ENCODE data around the gene SPAG8.

SPAG8 gene

GRCh38 chr9:35829764-35830096, 17.7 kb upstream of the SPAG8 start:
- TF ChIP-seq CSDC2 (CRISPR knock-in tag; IDR thresholded peaks at IDR 0.05) (no peak), ISL1 (CRISPR knock-in tag; IDR thresholded peaks at IDR 0.05) (no peak), ZC3H10 (CRISPR knock-in tag; IDR thresholded peaks at IDR 0.05) (no peak), ZNF565 (CRISPR knock-in tag; conservative IDR thresholded peaks at IDR 0.05; ENCODE audit: low read depth) (no peak), RARB (CRISPR knock-in tag; IDR thresholded peaks at IDR 0.05) (no peak), SNAI2 (CRISPR knock-in tag; IDR thresholded peaks at IDR 0.05) (no peak), GLIS3 (CRISPR knock-in tag; IDR thresholded peaks at IDR 0.05) (no peak), ZFP30 (CRISPR knock-in tag; IDR thresholded peaks at IDR 0.05) (no peak), CREB5 (CRISPR knock-in tag; IDR thresholded peaks at IDR 0.05; ENCODE audit: low read depth) (no peak), TSHZ2 (CRISPR knock-in tag; IDR thresholded peaks at IDR 0.05) (no peak), ESRRG (CRISPR knock-in tag; IDR thresholded peaks at IDR 0.05) (no peak), TOX (CRISPR knock-in tag; IDR thresholded peaks at IDR 0.05; ENCODE audit: borderline replicate concordance) (no peak), TCF4 (CRISPR knock-in tag; IDR thresholded peaks at IDR 0.05; ENCODE audit: borderline replicate concordance) (no peak)
- ATAC-seq, result peak; percentile 17

- TF ChIP-seq ARNTL (CRISPR knock-in tag; IDR thresholded peaks at IDR 0.05; ENCODE audit: borderline replicate concordance, low read depth), result no peak
- no peak for TF ChIP-seq POU6F1 (CRISPR knock-in tag; IDR thresholded peaks at IDR 0.05; ENCODE audit: borderline replicate concordance, low read depth)
- no peak for TF ChIP-seq PPARA (CRISPR knock-in tag; IDR thresholded peaks at IDR 0.05; ENCODE audit: borderline replicate concordance)
- TF ChIP-seq CREB5 (CRISPR knock-in tag; IDR thresholded peaks at IDR 0.05; ENCODE audit: low read depth), result no peak
- TF ChIP-seq ESRRG (CRISPR knock-in tag; IDR thresholded peaks at IDR 0.05), result no peak
- no peak for TF ChIP-seq CSDC2 (CRISPR knock-in tag; IDR thresholded peaks at IDR 0.05)
- TF ChIP-seq TCF4 (CRISPR knock-in tag; IDR thresholded peaks at IDR 0.05; ENCODE audit: borderline replicate concordance), result no peak
- TF ChIP-seq PATZ1 (CRISPR knock-in tag; IDR thresholded peaks at IDR 0.05; ENCODE audit: borderline replicate concordance), result no peak
- ATAC-seq, result peak; percentile 92
These were observed 17.2 kb upstream of the SPAG8 start, which contains the start of gene TMEM8B for GRCh38 chr9:35829084-35829763. TSS of gene TMEM8B (plus strand) at chr9:35829228. CDS start at chr9:35829448, 220 bp downstream.

GRCh38 chr9:35828716-35829083, 16.6 kb upstream of the SPAG8 start, which contains the start of gene FAM221B:
TSS of gene FAM221B (minus strand) at chr9:35828732. CDS start at chr9:35826161, 2,571 bp downstream.
- ATAC-seq, result no peak; the same call in 2 of the 3 replicates
- TF ChIP-seq PATZ1 (CRISPR knock-in tag; IDR thresholded peaks at IDR 0.05; ENCODE audit: borderline replicate concordance) (no peak), ZNF565 (CRISPR knock-in tag; conservative IDR thresholded peaks at IDR 0.05; ENCODE audit: low read depth) (no peak), ZC3H10 (CRISPR knock-in tag; IDR thresholded peaks at IDR 0.05) (no peak), ZNF70 (CRISPR knock-in tag; IDR thresholded peaks at IDR 0.05) (no peak), TCF4 (CRISPR knock-in tag; IDR thresholded peaks at IDR 0.05; ENCODE audit: borderline replicate concordance) (no peak), ESRRG (CRISPR knock-in tag; IDR thresholded peaks at IDR 0.05) (no peak), TSHZ2 (CRISPR knock-in tag; IDR thresholded peaks at IDR 0.05) (no peak), TOX (CRISPR knock-in tag; IDR thresholded peaks at IDR 0.05; ENCODE audit: borderline replicate concordance) (no peak), GLIS3 (CRISPR knock-in tag; IDR thresholded peaks at IDR 0.05) (no peak), PPARA (CRISPR knock-in tag; IDR thresholded peaks at IDR 0.05; ENCODE audit: borderline replicate concordance) (no peak), ARNTL (CRISPR knock-in tag; IDR thresholded peaks at IDR 0.05; ENCODE audit: borderline replicate concordance, low read depth) (no peak), OSR1 (CRISPR knock-in tag; IDR thresholded peaks at IDR 0.05) (no peak), ZFP30 (CRISPR knock-in tag; IDR thresholded peaks at IDR 0.05) (no peak), POU6F1 (CRISPR knock-in tag; IDR thresholded peaks at IDR 0.05; ENCODE audit: borderline replicate concordance, low read depth) (no peak)
